ENCODE data around the gene DSCAM. TPM values are rescaled to one million over a fixed set of nuclear protein-coding genes. Genes with fewer than 3 reads are reported as not detected.

DSCAM gene
- total and polyA plus RNA-seq, 10 of the 15 experiments (the other 5 are each of a cell fraction or from before 2014, with no cell fraction given): not detected

DNA sequence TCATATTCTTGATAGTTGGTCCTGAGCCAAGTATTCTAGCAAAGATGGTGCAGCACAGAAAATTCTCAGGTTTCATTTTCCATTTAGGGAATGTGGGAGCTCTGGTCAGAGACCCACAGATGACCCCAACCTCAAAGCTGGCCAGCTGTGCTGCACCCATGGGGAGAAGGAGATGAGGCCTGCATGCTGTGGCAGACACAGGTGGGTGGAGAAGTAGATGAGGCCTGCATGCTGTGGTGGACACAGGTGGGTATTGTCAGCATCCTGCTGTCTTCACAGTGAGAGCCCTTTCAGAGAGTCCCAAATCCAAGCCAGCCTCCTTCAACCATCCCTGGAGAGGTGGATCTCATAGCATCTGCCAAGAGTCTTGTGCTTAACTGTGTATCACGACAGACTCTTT lies 77.7 kb downstream of the DSCAM start:
- intact Hi-C loops (cut with micrococcal nuclease; ENCODE audit: unreplicated experiment) (no loop called here), in situ Hi-C loops (cut with MboI) (no loop called here)
- FAIRE-seq (no peak), ATAC-seq (no peak), DNase-seq (ENCODE audit: low read depth, low spot score) (no peak)
- Histone ChIP-seq H3K36me3 (ENCODE audit: control insufficient read depth in 2 of 2, insufficient read depth in 2 of 2, low read length in 1 of 2) (no peaks in the 10 kb centered on the region), H3K9me3 (replicated peaks; ENCODE audit: control insufficient read depth, insufficient read depth, low read length) (no peaks in the 10 kb centered on the region; the same call in 2 of the 3 replicates), H3K27me3 (replicated peaks in 1 of 2; ENCODE audit: control insufficient read depth in 2 of 2, insufficient read depth in 2 of 2, low read length in 1 of 2) (no peaks in the 10 kb centered on the region), H3K9ac (ENCODE audit: control insufficient read depth, insufficient read depth, low read length) (no peak overlapping the region), H3K27ac (ENCODE audit: control insufficient read depth, insufficient read depth) (no peak overlapping the region), H4K20me1 (ENCODE audit: control insufficient read depth, insufficient read depth) (no peaks in the 10 kb centered on the region), H3K4me2 (ENCODE audit: control insufficient read depth, insufficient read depth) (no peak overlapping the region), H3K79me2 (ENCODE audit: control insufficient read depth, insufficient read depth, low read length) (no peaks in the 10 kb centered on the region), H3K4me3 (no peak overlapping the region), H3K4me1 (ENCODE audit: control insufficient read depth, insufficient read depth, low read length) (no peaks in the 10 kb centered on the region), H2AFZ (ENCODE audit: control insufficient read depth, low read depth, low read length) (no peak overlapping the region)
- ChIA-PET POLR2A (no interaction called here), SMC1A (ENCODE audit: uncharacterized antibody, unreplicated experiment) (no interaction called here), RAD21 (ENCODE audit: unreplicated experiment) (no interaction called here), CTCF (no interaction called here)
- BruUV-seq (replicated peaks): no TSS peak
- no peak for TF ChIP-seq HCFC1 (IDR thresholded peaks at IDR 0.05; ENCODE audit: low read length)
- TF ChIP-seq, protein P1, sequence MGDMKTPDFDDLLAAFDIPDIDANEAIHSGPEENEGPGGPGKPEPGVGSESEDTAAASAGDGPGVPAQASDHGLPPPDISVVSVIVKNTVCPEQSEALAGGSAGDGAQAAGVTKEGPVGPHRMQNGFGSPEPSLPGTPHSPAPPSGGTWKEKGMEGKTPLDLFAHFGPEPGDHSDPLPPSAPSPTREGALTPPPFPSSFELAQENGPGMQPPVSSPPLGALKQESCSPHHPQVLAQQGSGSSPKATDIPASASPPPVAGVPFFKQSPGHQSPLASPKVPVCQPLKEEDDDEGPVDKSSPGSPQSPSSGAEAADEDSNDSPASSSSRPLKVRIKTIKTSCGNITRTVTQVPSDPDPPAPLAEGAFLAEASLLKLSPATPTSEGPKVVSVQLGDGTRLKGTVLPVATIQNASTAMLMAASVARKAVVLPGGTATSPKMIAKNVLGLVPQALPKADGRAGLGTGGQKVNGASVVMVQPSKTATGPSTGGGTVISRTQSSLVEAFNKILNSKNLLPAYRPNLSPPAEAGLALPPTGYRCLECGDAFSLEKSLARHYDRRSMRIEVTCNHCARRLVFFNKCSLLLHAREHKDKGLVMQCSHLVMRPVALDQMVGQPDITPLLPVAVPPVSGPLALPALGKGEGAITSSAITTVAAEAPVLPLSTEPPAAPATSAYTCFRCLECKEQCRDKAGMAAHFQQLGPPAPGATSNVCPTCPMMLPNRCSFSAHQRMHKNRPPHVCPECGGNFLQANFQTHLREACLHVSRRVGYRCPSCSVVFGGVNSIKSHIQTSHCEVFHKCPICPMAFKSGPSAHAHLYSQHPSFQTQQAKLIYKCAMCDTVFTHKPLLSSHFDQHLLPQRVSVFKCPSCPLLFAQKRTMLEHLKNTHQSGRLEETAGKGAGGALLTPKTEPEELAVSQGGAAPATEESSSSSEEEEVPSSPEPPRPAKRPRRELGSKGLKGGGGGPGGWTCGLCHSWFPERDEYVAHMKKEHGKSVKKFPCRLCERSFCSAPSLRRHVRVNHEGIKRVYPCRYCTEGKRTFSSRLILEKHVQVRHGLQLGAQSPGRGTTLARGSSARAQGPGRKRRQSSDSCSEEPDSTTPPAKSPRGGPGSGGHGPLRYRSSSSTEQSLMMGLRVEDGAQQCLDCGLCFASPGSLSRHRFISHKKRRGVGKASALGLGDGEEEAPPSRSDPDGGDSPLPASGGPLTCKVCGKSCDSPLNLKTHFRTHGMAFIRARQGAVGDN (IDR thresholded peaks at IDR 0.05): no peak
- no peak for TF ChIP-seq RBBP5 (conservative IDR thresholded peaks at IDR 0.05)
- no peak for TF ChIP-seq CTCF (IDR thresholded peaks at IDR 0.05 in 2 of 3, conservative IDR thresholded peaks at IDR 0.05 in 1 of 3; ENCODE audit: control insufficient read depth in 2 of 3, extremely low read depth in 1 of 3, insufficient read depth in 1 of 3, low read depth in 3 of 3, low read length in 3 of 3)
- TF ChIP-seq EZH2 (IDR thresholded peaks at IDR 0.05; ENCODE audit: borderline replicate concordance, control insufficient read depth, low read depth, low read length): no peak
- no peak for TF ChIP-seq BCL11A (IDR thresholded peaks at IDR 0.05; ENCODE audit: low read depth, low read length)
- no peak for TF ChIP-seq ASH2L (IDR thresholded peaks at IDR 0.05; ENCODE audit: borderline replicate concordance, low read depth)
- TF ChIP-seq, protein P2, sequence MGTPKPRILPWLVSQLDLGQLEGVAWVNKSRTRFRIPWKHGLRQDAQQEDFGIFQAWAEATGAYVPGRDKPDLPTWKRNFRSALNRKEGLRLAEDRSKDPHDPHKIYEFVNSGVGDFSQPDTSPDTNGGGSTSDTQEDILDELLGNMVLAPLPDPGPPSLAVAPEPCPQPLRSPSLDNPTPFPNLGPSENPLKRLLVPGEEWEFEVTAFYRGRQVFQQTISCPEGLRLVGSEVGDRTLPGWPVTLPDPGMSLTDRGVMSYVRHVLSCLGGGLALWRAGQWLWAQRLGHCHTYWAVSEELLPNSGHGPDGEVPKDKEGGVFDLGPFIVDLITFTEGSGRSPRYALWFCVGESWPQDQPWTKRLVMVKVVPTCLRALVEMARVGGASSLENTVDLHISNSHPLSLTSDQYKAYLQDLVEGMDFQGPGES (IDR thresholded peaks at IDR 0.05): no peak
- TF ChIP-seq, protein P3, sequence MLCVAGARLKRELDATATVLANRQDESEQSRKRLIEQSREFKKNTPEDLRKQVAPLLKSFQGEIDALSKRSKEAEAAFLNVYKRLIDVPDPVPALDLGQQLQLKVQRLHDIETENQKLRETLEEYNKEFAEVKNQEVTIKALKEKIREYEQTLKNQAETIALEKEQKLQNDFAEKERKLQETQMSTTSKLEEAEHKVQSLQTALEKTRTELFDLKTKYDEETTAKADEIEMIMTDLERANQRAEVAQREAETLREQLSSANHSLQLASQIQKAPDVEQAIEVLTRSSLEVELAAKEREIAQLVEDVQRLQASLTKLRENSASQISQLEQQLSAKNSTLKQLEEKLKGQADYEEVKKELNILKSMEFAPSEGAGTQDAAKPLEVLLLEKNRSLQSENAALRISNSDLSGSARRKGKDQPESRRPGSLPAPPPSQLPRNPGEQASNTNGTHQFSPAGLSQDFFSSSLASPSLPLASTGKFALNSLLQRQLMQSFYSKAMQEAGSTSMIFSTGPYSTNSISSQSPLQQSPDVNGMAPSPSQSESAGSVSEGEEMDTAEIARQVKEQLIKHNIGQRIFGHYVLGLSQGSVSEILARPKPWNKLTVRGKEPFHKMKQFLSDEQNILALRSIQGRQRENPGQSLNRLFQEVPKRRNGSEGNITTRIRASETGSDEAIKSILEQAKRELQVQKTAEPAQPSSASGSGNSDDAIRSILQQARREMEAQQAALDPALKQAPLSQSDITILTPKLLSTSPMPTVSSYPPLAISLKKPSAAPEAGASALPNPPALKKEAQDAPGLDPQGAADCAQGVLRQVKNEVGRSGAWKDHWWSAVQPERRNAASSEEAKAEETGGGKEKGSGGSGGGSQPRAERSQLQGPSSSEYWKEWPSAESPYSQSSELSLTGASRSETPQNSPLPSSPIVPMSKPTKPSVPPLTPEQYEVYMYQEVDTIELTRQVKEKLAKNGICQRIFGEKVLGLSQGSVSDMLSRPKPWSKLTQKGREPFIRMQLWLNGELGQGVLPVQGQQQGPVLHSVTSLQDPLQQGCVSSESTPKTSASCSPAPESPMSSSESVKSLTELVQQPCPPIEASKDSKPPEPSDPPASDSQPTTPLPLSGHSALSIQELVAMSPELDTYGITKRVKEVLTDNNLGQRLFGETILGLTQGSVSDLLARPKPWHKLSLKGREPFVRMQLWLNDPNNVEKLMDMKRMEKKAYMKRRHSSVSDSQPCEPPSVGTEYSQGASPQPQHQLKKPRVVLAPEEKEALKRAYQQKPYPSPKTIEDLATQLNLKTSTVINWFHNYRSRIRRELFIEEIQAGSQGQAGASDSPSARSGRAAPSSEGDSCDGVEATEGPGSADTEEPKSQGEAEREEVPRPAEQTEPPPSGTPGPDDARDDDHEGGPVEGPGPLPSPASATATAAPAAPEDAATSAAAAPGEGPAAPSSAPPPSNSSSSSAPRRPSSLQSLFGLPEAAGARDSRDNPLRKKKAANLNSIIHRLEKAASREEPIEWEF (IDR thresholded peaks at IDR 0.05; ENCODE audit: insufficient replicate concordance, low read depth, low read length): no peak
- TF ChIP-seq WRNIP1 (IDR thresholded peaks at IDR 0.05; ENCODE audit: borderline replicate concordance, low read depth, low read length): no peak
- TF ChIP-seq SUPT20H (IDR thresholded peaks at IDR 0.05; ENCODE audit: borderline replicate concordance, control insufficient read depth, low read depth, low read length): no peak
- WGBS (ENCODE audit: insufficient coverage, insufficient replicate concordance, low lambda C conversion rate, missing lambda C conversion rate): 42% methylated on average over 1 of the region's 1 CpG

Data from GM12878 (cell line).